Peyer's patch (tissue), 4 donors: ENCODE results near the gene TMEM131.

Source experiments
- CTCF ChIP-seq, 6 experiments: fragments of 450-650 bp in 4 of 6; fragments of 200-600 bp in 2 of 6; sonication (generic) in 1 of 6; IDR thresholded peaks; one replicate each; pipeline ENCODE4 v1.5.1; 2017 to 2019; ENCODE audit warnings: antibody characterized with exemption in 6 of 6, mild to moderate bottlenecking in 3 of 6, moderate library complexity in 1 of 6
- POLR2A ChIP-seq, 2 donors: fragments of 450-650 bp; IDR thresholded peaks; one replicate each; pipeline ENCODE4 v1.5.1; 2017; ENCODE audit warnings: antibody characterized with exemption in 2 of 2, mild to moderate bottlenecking in 2 of 2, moderate library complexity in 2 of 2

- TF ChIP-seq POLR2A (IDR thresholded peaks at IDR 0.05) (no peak), CTCF (IDR thresholded peaks at IDR 0.05) (no peak)
Observed at GRCh38 chr2:97765933-97766332, 229.8 kb downstream of the TMEM131 start.
